Transverse colon (tissue), 4 donors: ENCODE data around the gene INPP5F.

Experiments
- CTCF ChIP-seq, 5 experiments: fragments of 200-600 bp in 3 of 5; fragments of 450-650 bp in 2 of 5; sonication (generic) in 3 of 5; IDR thresholded peaks; 1 replicate in 2 of 5; 2 replicates in 3 of 5; pipeline ENCODE4 v1.5.1; 2016 to 2017; ENCODE audit warnings: antibody characterized with exemption in 5 of 5, inconsistent platforms in 3 of 5, mild to moderate bottlenecking in 2 of 5, moderate library complexity in 1 of 5
- EP300 ChIP-seq: sonication (generic); formaldehyde crosslinking; IDR thresholded peaks from one replicate; pipeline ENCODE4 v1.6.1; 2017; ENCODE audit warnings: antibody characterized with exemption, low read depth
- POLR2A ChIP-seq: fragments of 450-650 bp; IDR thresholded peaks from one replicate; pipeline ENCODE4 v1.6.1; 2016; ENCODE audit warnings: antibody characterized with exemption, mild to moderate bottlenecking, moderate library complexity
- POLR2AphosphoS5 ChIP-seq, 3 donors: sonication (generic); formaldehyde crosslinking; IDR thresholded peaks; one replicate each; pipeline ENCODE4 v1.6.1; 2016; ENCODE audit warnings: antibody characterized with exemption in 3 of 3

GRCh38 chr10:119878524-119878923 lies 152.7 kb downstream of the INPP5F start:
- TF ChIP-seq CTCF (IDR thresholded peaks at IDR 0.05), result no peak
- TF ChIP-seq POLR2AphosphoS5 (IDR thresholded peaks at IDR 0.05), result no peak
- TF ChIP-seq POLR2A, result no peak
- TF ChIP-seq EP300, result no peak
